Stimulated activated naive CD4-positive, alpha-beta T cell (primary cell): ENCODE results near the gene OTOP2.

Experiments
- DNase-seq, 6 experiments: peaks; one replicate each; lab custom pipeline; 2025; lab: John Stamatoyannopoulos, UW

The OTOP2 gene

DNA sequence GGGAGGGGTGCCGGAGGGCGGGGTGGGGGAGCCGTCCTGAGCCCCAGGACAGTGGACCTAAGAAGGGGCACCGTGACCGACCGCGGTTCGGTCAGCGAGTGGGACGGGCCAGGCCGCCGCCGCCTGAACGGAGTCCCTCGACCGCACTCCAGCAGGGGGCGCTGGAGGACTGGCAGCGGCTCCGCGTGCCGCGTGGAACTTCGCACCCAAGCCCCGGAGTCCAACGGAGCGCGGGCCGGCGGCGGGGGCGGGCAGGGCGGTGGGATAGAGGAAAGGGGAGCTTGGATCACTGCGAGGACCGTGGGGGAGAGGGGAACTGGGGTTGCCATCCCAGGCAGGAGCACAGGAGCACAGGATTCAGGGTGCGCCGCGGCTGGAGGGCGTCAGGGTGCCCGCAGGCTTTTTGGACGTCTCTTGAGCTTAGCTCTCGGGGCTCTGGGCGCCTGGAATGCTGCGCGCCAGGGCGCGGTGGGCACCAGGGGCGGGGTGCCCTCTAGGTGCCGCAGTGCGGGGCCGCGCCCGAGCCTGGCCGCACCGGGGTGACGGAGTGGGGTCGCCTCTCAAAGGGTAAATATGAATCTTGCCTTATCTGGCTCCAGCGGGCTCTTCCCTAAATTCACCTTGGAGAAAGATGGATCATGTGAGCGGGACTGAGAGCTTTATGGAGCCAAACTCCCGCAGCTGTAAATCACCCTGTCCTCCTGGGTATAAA lies 379 bp upstream of the OTOP2 start:
- peak; percentile 25 to 80 (median 62) for DNase-seq

GRCh38 chr17:74925242-74925641 lies 1.2 kb downstream of the OTOP2 start:
- DNase-seq = no peak

- DNase-seq = no peak
Observed at GRCh38 chr17:74928786-74929185, 4.7 kb downstream of the OTOP2 start.

DNA sequence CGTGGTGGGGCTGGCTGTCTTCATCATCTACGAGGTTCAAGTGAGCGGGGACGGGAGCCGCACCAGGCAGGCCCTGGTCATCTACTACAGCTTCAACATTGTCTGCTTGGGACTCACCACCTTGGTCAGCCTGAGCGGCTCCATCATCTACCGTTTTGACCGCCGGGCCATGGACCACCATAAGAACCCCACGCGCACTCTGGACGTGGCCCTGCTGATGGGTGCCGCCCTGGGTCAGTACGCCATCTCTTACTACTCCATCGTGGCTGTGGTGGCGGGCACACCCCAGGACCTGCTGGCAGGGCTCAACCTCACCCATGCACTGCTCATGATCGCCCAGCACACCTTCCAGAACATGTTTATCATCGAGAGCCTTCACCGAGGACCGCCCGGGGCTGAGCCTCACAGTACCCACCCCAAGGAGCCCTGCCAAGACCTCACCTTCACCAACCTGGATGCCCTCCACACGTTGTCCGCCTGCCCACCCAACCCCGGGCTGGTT lies 6.5 kb downstream of the OTOP2 start:
- DNase-seq = no peak

- DNase-seq = no peak
Observed at GRCh38 chr17:74935048-74935447, 11.0 kb downstream of the OTOP2 start.

- no peak for DNase-seq
Observed at GRCh38 chr17:74935585-74936469, 11.8 kb downstream of the OTOP2 start, which contains the start of gene OTOP3. Gene OTOP3, plus strand, starts transcription at chr17:74935898. Its CDS starts 24 bp downstream, at chr17:74935922.

- DNase-seq = no peak
Observed at GRCh38 chr17:74936470-74936799, 12.4 kb downstream of the OTOP2 start.

DNA sequence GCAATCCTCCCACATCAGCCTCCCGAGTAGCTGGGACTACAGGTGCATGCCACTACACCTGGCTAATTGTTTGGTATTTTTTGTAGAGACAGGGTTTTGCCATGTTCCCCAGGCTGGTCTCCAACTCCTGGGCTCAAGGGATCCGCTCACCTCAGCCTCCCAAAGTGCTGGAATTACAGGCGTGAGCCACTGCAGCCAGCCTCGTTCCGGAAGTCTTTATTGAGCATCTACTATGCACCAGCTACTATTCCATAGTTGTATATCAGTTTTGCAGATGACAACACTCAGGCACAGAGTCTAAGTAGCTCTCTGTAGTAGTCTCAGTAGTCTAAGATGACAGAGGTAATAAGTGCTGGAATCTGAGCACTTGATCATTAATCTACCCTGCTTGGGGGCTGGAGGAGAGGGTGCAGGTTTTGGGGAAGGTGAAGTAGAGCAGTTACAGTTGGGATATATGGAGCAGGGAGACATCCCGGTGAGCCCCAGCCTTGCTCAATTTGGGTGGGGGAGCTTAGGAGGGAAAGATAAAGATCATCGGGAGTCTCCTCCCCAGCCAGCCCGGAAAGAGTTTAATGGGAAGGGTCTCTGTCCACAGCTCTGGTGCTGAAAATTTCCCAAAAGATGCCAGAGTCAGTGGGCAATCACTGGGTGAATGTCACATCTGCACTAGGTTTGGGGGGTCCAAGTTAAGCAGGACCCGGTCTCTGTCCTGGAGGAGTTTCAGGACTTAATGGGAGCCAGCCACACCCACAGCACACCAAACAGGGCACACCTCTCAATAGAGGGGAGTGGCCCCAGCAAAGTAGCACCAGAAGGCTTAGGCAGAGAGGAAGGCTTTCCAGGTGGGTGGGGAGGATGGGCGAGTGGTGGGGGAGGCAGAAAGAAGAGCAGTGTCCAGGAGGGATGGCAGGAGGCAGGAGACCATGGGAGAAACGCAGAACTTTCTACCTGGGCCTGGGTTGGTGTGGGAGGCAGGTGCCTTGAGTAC lies 13.3 kb downstream of the OTOP2 start:
- no peak for DNase-seq

DNA sequence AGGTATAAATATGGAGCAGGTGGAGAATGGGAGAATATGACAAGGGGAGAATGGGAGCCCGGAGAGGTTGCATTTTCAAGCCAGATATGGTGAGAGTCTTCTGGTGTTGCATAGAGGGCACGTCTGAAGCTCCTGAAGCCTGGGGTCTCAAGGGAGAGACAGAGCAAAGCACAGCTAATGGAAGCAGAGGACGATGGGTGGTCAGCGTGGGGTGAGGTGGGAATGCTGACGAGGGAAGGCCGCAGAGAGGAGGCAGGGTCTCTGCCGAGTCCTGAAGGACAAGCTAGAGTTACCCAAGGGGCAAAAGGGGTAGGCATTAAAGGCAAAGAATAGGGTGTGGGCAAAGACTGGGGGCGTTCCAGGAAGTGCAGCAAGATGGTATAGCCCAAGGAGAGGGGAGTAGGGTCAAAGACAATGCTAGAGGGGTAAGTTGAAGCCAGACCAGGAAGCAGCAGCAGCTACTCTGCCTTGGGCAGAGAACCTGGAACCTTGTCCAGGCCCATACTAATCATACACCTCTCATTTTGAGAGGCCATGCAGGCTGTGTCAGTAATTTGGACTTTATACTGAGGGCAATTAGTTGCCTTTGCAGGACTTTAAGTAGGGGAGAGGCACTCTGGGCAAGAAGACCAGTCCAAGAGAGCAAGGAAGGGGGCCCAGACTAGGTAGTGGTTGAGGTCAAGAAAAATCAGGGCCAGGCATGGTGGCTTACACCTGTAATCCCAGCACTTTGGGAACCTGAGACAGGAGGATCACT lies 14.3 kb downstream of the OTOP2 start:
- DNase-seq = no peak

DNA sequence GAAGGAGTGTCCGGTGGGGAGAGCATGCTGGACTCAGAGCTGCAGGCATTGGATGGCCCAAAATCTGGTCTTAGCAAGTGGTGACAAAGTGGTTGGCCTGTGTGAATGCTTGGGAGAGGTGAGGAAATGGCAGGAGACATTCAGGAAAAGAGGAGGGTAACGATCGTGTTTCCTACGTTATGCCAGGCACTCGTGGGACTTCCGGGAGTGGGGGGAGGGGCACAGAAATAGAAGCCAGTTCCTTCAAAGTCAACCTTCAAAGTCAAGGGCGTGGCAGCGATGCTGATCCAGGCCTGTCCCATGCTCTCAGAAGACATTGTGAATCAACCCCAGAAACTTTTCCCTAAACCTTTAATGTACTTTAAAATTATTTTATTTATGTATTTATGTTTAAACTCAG lies 15.5 kb downstream of the OTOP2 start:
- DNase-seq = no peak

GRCh38 chr17:74941128-74941725 lies 17.2 kb downstream of the OTOP2 start:
- no peak for DNase-seq

DNA sequence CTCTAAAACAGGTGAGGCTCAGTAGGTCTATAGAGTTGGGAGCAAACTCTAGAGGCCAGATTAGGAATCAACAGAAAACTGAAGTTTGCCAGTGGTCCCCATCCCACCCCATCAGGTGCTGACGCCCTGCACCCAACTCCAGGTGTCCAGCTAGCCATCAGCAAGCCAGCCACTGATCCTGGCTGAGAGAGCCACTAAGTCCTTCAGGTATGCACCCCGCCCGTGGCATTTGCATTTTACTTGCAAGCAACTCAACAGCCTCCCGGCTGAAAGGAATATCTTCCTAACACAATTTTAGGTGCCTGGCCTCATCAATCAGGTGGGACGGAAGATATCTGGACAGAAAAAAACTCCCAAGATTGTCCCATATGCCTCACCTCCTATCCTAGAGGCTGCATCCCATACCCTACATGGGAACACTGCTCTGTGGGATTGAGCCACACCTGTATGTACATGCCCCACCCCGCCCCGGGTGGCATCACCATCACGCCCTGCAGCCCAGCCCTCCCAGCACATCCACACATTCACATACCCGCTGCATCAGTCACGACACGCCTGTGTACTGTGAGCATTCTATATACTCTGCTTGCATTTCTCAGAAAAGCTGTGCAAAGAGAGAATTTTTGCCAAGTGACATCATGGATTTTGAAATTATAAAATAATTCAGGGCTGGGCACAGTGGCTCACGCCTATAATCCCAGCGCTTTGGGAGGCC lies 19.9 kb downstream of the OTOP2 start:
- no peak for DNase-seq

DNA sequence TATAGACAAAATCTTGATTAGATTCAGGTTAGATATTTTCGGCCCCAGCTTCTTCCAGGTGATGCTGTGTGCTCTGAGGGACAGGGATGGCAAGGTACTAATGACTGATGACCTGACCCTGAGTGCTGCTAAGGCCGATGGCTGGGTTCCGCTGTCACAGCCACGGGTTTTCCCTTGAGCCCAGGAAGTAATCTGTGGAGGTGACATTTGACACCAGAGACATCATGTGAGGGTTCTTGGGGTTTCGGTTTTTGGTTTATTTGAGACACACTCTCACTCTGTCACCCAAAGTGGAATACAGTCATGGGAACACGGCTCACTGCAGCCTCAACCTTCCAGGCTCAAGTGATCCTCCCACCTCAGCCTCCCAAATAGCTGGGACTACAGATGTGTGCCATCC lies 21.5 kb downstream of the OTOP2 start:
- no peak for DNase-seq

DNA sequence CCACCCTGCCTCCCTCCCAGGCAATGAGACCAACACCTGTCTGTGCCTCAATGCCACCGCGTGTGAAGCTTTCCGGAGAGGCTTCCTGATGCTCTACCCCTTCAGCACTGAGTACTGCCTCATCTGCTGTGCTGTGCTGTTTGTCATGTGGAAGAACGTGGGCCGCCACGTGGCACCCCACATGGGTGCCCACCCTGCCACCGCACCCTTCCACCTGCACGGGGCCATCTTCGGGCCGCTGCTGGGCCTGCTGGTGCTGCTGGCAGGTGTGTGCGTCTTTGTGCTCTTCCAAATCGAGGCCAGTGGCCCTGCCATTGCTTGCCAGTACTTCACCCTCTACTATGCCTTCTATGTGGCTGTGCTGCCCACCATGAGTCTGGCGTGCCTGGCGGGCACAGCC lies 22.6 kb downstream of the OTOP2 start:
- no peak for DNase-seq

- DNase-seq = no peak
Observed at GRCh38 chr17:74947041-74947754, 23.1 kb downstream of the OTOP2 start.

DNA sequence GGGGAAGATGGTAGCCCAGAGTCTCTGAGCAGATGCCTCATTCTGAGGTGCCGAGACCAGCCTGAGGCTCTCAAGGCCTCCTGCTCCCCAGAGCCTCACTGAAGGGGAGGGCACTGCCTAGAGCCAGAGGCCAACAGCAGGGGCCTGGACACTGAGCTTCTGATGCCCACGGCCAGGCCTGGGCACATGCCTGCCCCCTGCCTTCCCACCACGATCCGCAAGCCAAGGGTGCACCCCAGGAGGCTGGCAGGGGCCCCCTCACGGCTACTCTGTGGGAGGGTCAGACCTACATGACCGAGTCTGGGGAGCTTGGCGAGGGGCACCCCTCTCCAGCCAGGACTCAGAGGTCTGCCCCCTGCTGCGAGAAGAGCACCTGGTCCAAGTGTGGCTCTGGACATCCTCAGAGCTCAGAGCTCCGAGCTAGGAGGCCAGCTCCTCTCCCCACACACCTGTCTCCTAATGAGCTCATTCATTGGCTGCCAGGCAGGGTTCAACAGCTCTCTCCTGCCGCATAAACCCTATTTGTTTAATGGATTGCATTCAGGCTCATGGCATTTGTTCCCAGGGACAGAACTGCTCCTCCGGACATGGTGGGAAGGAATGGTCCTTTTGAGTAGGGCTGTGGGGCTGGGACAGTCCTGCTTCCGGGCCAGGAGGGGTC lies 25.5 kb downstream of the OTOP2 start:
- no peak for DNase-seq

DNA sequence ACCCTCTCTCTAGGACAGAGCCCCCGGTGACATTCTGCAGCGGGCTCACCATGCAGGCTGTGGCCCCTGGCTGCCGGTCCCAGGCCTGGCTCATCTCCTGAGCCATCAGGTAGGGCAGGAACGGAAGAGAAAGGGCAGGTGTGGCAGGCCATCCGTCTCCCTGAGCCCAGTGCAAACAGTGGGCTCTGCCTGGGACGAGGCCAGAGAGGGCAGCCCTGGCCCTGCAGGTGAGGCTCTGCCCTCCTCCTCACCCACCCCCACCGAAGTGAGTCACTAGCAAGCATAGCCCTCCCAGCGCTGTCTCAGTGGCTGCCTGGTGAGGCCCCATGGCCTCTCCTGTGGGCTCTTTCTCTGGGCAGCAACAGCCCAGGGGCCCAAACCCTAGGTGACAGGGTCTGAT lies 26.1 kb downstream of the OTOP2 start:
- no peak for DNase-seq

DNA sequence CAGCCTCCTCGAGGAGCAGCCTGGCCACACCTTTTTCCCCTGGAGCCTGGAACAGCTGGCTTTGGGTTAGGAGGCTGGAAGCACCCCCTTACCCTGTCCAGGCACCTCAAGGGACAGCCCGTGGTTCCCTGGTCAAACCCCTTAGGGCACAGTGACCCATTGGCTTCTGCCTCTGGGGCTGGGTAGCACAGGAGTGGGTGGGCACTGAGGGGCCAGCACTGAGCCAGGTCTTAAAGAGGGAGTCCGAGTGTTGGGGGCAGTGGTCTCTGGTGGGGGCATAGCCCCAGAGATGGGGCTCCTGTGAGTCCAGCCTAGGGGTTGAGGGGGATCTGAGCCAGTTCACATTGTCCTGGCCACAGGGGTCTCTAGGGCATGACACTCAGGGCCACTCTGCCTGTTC lies 27.0 kb downstream of the OTOP2 start:
- DNase-seq = no peak
